ENCODE measurements around the gene PPFIBP1. TPM values are rescaled to one million over a fixed set of nuclear protein-coding genes. Genes with fewer than 3 reads are reported as not detected.

Gene PPFIBP1
- total RNA-seq, 4 donors from 2014 or later, result 15.3 to 52.9 (median 39.8) TPM

GRCh38 chr12:27527512-27527911 lies 3.5 kb downstream of the PPFIBP1 start:
- Histone ChIP-seq H3K4me3 (no peak overlapping the region), H3K36me3 (no peaks in the 10 kb centered on the region), H3K27me3 (no peaks in the 10 kb centered on the region), H3K4me1 (peaks cover 0 to 35% (median 13%) of the 10 kb centered on the region in 4 donors), H3K9me3 (no peaks in the 10 kb centered on the region), H3K27ac (no peak overlapping the region)
- WGBS, 2 donors (ENCODE audit: low coverage in 1 of 2), result 82 to 84% methylated on average over 8 to 9 of the region's 9 CpGs
- in situ Hi-C loops (cut with MboI; ENCODE audit: low pct_ligation_motif_present in 1 of 4, low pct_unique_long_range_greater_than_20kb in 1 of 4, low sequenced_read_pairs in 3 of 4) (no loop called here), intact Hi-C loops (cut with DNase I; ENCODE audit: low total_unique reads) (no loop called here)
- no peak for DNase-seq
- TF ChIP-seq EP300 (IDR thresholded peaks at IDR 0.05; ENCODE audit: low read depth), result no peak
- TF ChIP-seq CTCF (IDR thresholded peaks at IDR 0.05), result no peak
- no peak for TF ChIP-seq POLR2A (IDR thresholded peaks at IDR 0.05)
- TF ChIP-seq POLR2AphosphoS5 (IDR thresholded peaks at IDR 0.05), result no peak

GRCh38 chr12:27528788-27529187 lies 4.8 kb downstream of the PPFIBP1 start:
- in situ Hi-C loops (cut with MboI; ENCODE audit: low pct_ligation_motif_present in 1 of 4, low pct_unique_long_range_greater_than_20kb in 1 of 4, low sequenced_read_pairs in 3 of 4), result no loop called here
- no peak overlapping the region for H3K4me3 ChIP-seq
- H3K9me3 ChIP-seq, result no peaks in the 10 kb centered on the region
- intact Hi-C loops (cut with DNase I; ENCODE audit: low total_unique reads), result no loop called here
- H3K36me3 ChIP-seq, result no peaks in the 10 kb centered on the region
- DNase-seq, result no peak
- TF ChIP-seq POLR2A (IDR thresholded peaks at IDR 0.05) (no peak), POLR2AphosphoS5 (IDR thresholded peaks at IDR 0.05) (no peak), EP300 (IDR thresholded peaks at IDR 0.05; ENCODE audit: low read depth) (no peak), CTCF (IDR thresholded peaks at IDR 0.05) (no peak)
- H3K27ac ChIP-seq, result no peak overlapping the region
- H3K4me1 ChIP-seq, result peaks cover 0 to 28% (median 7%) of the 10 kb centered on the region in 4 donors
- 77 to 88% methylated on average over 3 of the region's 3 CpGs for WGBS, 2 donors (ENCODE audit: low coverage in 1 of 2)
- H3K27me3 ChIP-seq, result no peaks in the 10 kb centered on the region

GRCh38 chr12:27530157-27530922 lies 6.3 kb downstream of the PPFIBP1 start:
- no peak overlapping the region for H3K4me3 ChIP-seq
- intact Hi-C loops (cut with DNase I; ENCODE audit: low total_unique reads), result no loop called here

GRCh38 chr12:27531896-27532295 lies 7.9 kb downstream of the PPFIBP1 start:
- intact Hi-C loops (cut with DNase I; ENCODE audit: low total_unique reads), result no loop called here
- H3K36me3 ChIP-seq, result no peaks in the 10 kb centered on the region

More at GRCh38 chr12:27530157-27530922, 6.3 kb downstream of the PPFIBP1 start:
- DNase-seq, result no peak
- TF ChIP-seq CTCF (IDR thresholded peaks at IDR 0.05), result no peak
- peaks cover 0 to 29% (median 7%) of the 10 kb centered on the region in 4 donors for H3K4me1 ChIP-seq
- H3K9me3 ChIP-seq, result no peaks in the 10 kb centered on the region
- H3K36me3 ChIP-seq, result no peaks in the 10 kb centered on the region
- in situ Hi-C loops (cut with MboI; ENCODE audit: low pct_ligation_motif_present in 1 of 4, low pct_unique_long_range_greater_than_20kb in 1 of 4, low sequenced_read_pairs in 3 of 4), result no loop called here
- WGBS, 2 donors (ENCODE audit: low coverage in 1 of 2), result 76 to 84% methylated on average over 6 to 7 of the region's 7 CpGs
- no peak overlapping the region for H3K27ac ChIP-seq
- no peaks in the 10 kb centered on the region for H3K27me3 ChIP-seq

More at GRCh38 chr12:27531896-27532295, 7.9 kb downstream of the PPFIBP1 start:
- DNase-seq, result no peak
- TF ChIP-seq POLR2AphosphoS5 (IDR thresholded peaks at IDR 0.05), result no peak
- TF ChIP-seq POLR2A (IDR thresholded peaks at IDR 0.05), result no peak
- TF ChIP-seq EP300 (IDR thresholded peaks at IDR 0.05; ENCODE audit: low read depth), result no peak
- no peak for TF ChIP-seq CTCF (IDR thresholded peaks at IDR 0.05)
- Histone ChIP-seq H3K4me1 (peaks cover 0 to 22% (median 0%) of the 10 kb centered on the region in 4 donors), H3K27me3 (no peaks in the 10 kb centered on the region), H3K27ac (no peak overlapping the region), H3K4me3 (no peak overlapping the region), H3K9me3 (no peaks in the 10 kb centered on the region)
- WGBS, 2 donors (ENCODE audit: low coverage in 1 of 2), result 67 to 70% methylated on average over 3 to 4 of the region's 4 CpGs
- in situ Hi-C loops (cut with MboI; ENCODE audit: low pct_ligation_motif_present in 1 of 4, low pct_unique_long_range_greater_than_20kb in 1 of 4, low sequenced_read_pairs in 3 of 4), result no loop called here
